Measurements from ENCODE around the gene BMPR1B. TPM values are rescaled to one million over a fixed set of nuclear protein-coding genes. Genes with fewer than 3 reads are reported as not detected.

The BMPR1B gene
- total and polyA plus RNA-seq, 9 of the 15 experiments (the other 6 are each of a cell fraction or from before 2014, with no cell fraction given): 0.01 TPM; not detected in 8

DNA sequence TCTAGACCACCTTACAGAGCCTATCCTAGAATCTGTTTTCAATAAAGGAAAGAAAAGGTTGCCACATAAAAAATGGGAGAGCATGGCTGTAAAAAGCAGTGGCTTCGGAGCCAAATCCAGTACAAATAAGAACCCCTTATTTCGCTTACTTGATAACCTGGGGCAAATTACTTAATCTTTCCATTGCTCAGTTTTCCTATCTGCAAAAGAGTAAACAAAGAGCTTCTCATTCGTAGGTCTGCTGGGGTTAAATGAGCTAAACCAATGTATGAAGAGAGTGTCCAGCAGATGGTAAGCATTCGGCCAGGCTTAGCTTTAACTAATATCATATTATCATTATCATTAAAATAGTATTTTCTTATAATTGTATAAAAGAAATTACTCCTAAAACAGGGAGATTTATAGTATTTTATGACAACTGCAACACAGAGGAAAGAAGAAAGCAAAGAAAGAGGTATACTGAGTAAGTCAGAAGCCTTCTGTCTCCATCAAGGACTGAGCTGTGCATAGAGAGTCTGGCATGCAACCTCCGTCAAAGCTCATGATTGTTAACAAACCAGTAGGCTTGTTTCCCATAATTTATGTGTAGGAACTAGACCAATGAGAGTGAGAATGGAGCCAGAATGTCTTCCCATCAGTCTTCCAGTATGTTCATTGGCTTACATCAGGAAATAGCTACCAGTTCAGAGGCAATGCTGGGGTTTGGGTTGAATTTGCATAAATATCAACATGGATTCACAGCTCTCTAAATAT, 426.1 kb downstream of the BMPR1B start (continued):
- TF ChIP-seq, protein P1, sequence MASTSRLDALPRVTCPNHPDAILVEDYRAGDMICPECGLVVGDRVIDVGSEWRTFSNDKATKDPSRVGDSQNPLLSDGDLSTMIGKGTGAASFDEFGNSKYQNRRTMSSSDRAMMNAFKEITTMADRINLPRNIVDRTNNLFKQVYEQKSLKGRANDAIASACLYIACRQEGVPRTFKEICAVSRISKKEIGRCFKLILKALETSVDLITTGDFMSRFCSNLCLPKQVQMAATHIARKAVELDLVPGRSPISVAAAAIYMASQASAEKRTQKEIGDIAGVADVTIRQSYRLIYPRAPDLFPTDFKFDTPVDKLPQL (IDR thresholded peaks at IDR 0.05; ENCODE audit: extremely low read depth, insufficient read length): no peak
- TF ChIP-seq PML (IDR thresholded peaks at IDR 0.05; ENCODE audit: low read length): no peak
- no peak for TF ChIP-seq ELF2 (CRISPR knock-in tag; IDR thresholded peaks at IDR 0.05)
- TF ChIP-seq UBTF (IDR thresholded peaks at IDR 0.05; ENCODE audit: borderline replicate concordance in 1 of 2, low read depth in 2 of 2, low read length in 2 of 2): no peak
- TF ChIP-seq IFI16 (CRISPR knock-in tag; IDR thresholded peaks at IDR 0.05): no peak
- TF ChIP-seq SRSF3 (IDR thresholded peaks at IDR 0.05; ENCODE audit: insufficient read depth, low read length): no peak
- no peak for TF ChIP-seq BACH1 (tag; IDR thresholded peaks at IDR 0.05)
- TF ChIP-seq CUX1 (CRISPR knock-in tag; IDR thresholded peaks at IDR 0.05): no peak
- TF ChIP-seq HDAC3 (IDR thresholded peaks at IDR 0.05; ENCODE audit: borderline replicate concordance, partially characterized antibody): no peak
